Measurements from ENCODE around the gene MMP3.

DNA sequence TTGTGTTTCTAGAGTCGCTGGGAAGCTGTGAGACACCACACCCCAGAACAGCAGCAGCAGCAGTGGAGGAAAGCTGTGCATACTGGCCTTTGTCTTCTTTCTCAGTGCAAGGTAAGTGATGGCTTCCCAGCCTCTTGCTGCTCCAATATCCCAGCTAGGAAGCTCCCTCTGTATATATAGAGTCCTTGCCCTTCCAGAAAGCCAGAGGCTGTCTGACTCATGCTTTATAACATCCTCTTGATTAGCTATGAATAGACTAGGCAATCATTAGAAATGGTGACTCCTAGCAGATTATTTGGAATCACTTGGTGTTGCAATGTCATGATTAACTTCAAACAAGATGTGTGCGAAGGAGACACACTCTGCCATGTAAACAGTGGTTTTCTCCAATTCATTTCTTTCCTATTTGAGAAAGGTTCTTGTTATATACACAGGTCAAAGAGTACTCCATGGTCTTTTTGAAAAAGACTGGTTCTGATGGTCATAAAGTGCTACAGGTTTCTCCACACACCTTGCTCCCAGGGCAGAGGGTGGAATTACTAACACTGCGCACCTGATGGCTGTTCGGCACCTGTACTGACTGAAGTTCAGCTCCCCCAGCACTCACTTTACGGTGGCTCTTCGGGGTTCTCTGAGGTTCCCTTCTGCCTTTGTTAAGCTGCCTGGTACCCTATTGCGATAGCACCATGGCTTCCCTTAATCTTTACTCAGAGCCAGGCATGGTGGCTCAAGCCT, 45.2 kb downstream of the MMP3 start, which contains the start of gene MMP1:
- TF ChIP-seq POLR2A (IDR thresholded peaks at IDR 0.05; ENCODE audit: low read depth, low read length), result no peak
- no peak for TF ChIP-seq TAF1 (IDR thresholded peaks at IDR 0.05; ENCODE audit: borderline replicate concordance, low read depth, low read length)
